Esophagus muscularis mucosa (tissue), 4 donors: ENCODE results near the gene MOSMO. TPM values are rescaled to one million over a fixed set of nuclear protein-coding genes. Genes with fewer than 3 reads are reported as not detected.
"Not testable (repeated sequence)": the region's sequence is repeated elsewhere in the genome, so short reads cannot be mapped to it uniquely, and the experiment has no call there.

Experiments used
- DNase-seq: peaks from one replicate; pipeline ENCODE4 v3.0.0-alpha.2; 2017; ENCODE audit errors: extremely low spot score
- H3K27ac ChIP-seq, 4 donors: fragments of 200-600 bp; sonication (generic); replicated peaks in 1 of 4; 1 replicate in 3 of 4; 2 replicates in 1 of 4; pipeline ENCODE4 v1.5.1; 2016 to 2019; ENCODE audit warnings: mild to moderate bottlenecking in 1 of 4
- H3K27me3 ChIP-seq, 4 donors: fragments of 200-600 bp; sonication (generic); one replicate each; pipeline versions ENCODE4 v1.5.1 to v1.6.0; 2016 to 2019
- H3K36me3 ChIP-seq, 4 donors: fragments of 200-600 bp; sonication (generic); one replicate each; pipeline ENCODE4 v1.5.1; 2016 to 2019
- H3K4me1 ChIP-seq, 4 donors: fragments of 200-600 bp; sonication (generic); one replicate each; pipeline ENCODE4 v1.5.1; 2016 to 2019
- H3K4me3 ChIP-seq, 4 donors: fragments of 200-600 bp; sonication (generic); 1 replicate in 2 of 4; 2 replicates in 2 of 4; pipeline ENCODE4 v1.5.1; 2016 to 2019; ENCODE audit warnings: mild to moderate bottlenecking in 4 of 4, moderate library complexity in 1 of 4
- H3K9me3 ChIP-seq, 4 donors: fragments of 200-600 bp; sonication (generic); 1 replicate in 3 of 4; 2 replicates in 1 of 4; pipeline ENCODE4 v1.5.1; 2016 to 2019
- CTCF ChIP-seq, 3 experiments: fragments of 200-600 bp in 2 of 3; fragments of 450-650 bp in 1 of 3; sonication (generic) in 2 of 3; IDR thresholded peaks; one replicate each; pipeline ENCODE4 v1.5.1; 2017 to 2019; ENCODE audit warnings: antibody characterized with exemption in 3 of 3, mild to moderate bottlenecking in 2 of 3, moderate library complexity in 1 of 3
- EP300 ChIP-seq: sonication (generic); formaldehyde crosslinking; IDR thresholded peaks from one replicate; pipeline ENCODE4 v1.6.1; 2017; ENCODE audit warnings: antibody characterized with exemption
- POLR2A ChIP-seq: fragments of 450-650 bp; IDR thresholded peaks from one replicate; pipeline ENCODE4 v1.6.1; 2017; ENCODE audit warnings: antibody characterized with exemption, moderate library complexity, mild to moderate bottlenecking, low read depth
- POLR2AphosphoS5 ChIP-seq, 2 donors: sonication (generic); formaldehyde crosslinking; IDR thresholded peaks; one replicate each; pipeline ENCODE4 v1.6.1; 2017; ENCODE audit warnings: antibody characterized with exemption in 2 of 2
- WGBS: methylation state at CpG from one replicate; pipeline ENCODE4 v1.1.5; 2018; 5-methylcytosine and 5-hydroxymethylcytosine counted together
- intact Hi-C: fragments of 100-400 bp; cut with DNase I; formaldehyde crosslinking; loops from one replicate; pipeline ENCODE4 v1.15.1; 2023
- total RNA-seq, 4 donors: library from RNA; depleted of rRNA; stranded (reverse); fragments of >200 nt; gene quantifications; one replicate each; pipeline versions ENCODE4 v1.1.0 to v1.2.1, GENCODE V29; 2016

Gene MOSMO
- total RNA-seq, 4 donors from 2014 or later: 15.1 to 21.6 (median 17.6) TPM

- TF ChIP-seq POLR2A: no peak
- no peak for TF ChIP-seq POLR2AphosphoS5 (IDR thresholded peaks at IDR 0.05)
- no peak for TF ChIP-seq EP300
- no peak for TF ChIP-seq CTCF (IDR thresholded peaks at IDR 0.05)
- peak overlapping the region in 1 of 4 donors; percentile 44 for H3K27ac ChIP-seq
- intact Hi-C loops: loop anchor here (2.0 kb wide), 1 partner anchor 191 kb away; no protein-coding TSS in a partner anchor
Measured at GRCh38 chr16:21997697-21998480, 10.0 kb upstream of the MOSMO start.

GRCh38 chr16:22001591-22001990 is 6.3 kb upstream of the MOSMO start:
- H3K36me3 ChIP-seq: no peaks in the 10 kb centered on the region
- H3K9me3 ChIP-seq: no peaks in the 10 kb centered on the region
- TF ChIP-seq CTCF (IDR thresholded peaks at IDR 0.05) (no peak), EP300 (no peak), POLR2A (no peak), POLR2AphosphoS5 (IDR thresholded peaks at IDR 0.05) (no peak)
- H3K4me1 ChIP-seq: peaks cover 9 to 12% (median 10%) of the 10 kb centered on the region in 4 donors
- H3K27ac ChIP-seq: no peak overlapping the region
- no peaks in the 10 kb centered on the region for H3K27me3 ChIP-seq
- DNase-seq: no peak
- intact Hi-C loops: loop anchor here (1.0 to 5.0 kb wide), 3 partner anchors 76 to 296 kb away; partner anchors contain the start of gene POLR3E
- WGBS: 84% methylated on average over 1 of the region's 1 CpG
- no peak overlapping the region for H3K4me3 ChIP-seq

More at GRCh38 chr16:21997697-21998480, 10.0 kb upstream of the MOSMO start:
- no peak overlapping the region for H3K4me3 ChIP-seq
- H3K9me3 ChIP-seq: no peaks in the 10 kb centered on the region
- peaks cover 9 to 11% (median 10%) of the 10 kb centered on the region in 4 donors for H3K4me1 ChIP-seq
- DNase-seq: no peak
- 81% methylated on average over 7 of the region's 7 CpGs for WGBS
- no peaks in the 10 kb centered on the region for H3K27me3 ChIP-seq
- no peaks in the 10 kb centered on the region for H3K36me3 ChIP-seq

- intact Hi-C loops: loop anchor here (5.0 kb wide), 2 partner anchors 95 to 295 kb away; partner anchors contain the start of gene POLR3E
- H3K4me3 ChIP-seq, DNase-seq, H3K9me3 ChIP-seq, H3K27me3 ChIP-seq, H3K36me3 ChIP-seq, H3K27ac ChIP-seq: not testable (repeated sequence)
- H3K4me1 ChIP-seq: peaks cover 13 to 17% (median 14%) of the 10 kb centered on the region in 4 donors
- 88% methylated on average over 1 of the region's 1 CpG for WGBS
Measured at GRCh38 chr16:22002047-22002446, 5.9 kb upstream of the MOSMO start.

GRCh38 chr16:22003195-22003594 is 4.7 kb upstream of the MOSMO start:
- H3K36me3 ChIP-seq: no peaks in the 10 kb centered on the region
- H3K4me3 ChIP-seq: no peak overlapping the region
- H3K27ac ChIP-seq: no peak overlapping the region
- WGBS: 82% methylated on average over 4 of the region's 4 CpGs
- H3K9me3 ChIP-seq: no peaks in the 10 kb centered on the region
- no peak for DNase-seq
- peaks cover 17 to 22% (median 17%) of the 10 kb centered on the region in 4 donors for H3K4me1 ChIP-seq
- TF ChIP-seq POLR2AphosphoS5 (IDR thresholded peaks at IDR 0.05) (no peak), POLR2A (no peak), EP300 (no peak), CTCF (IDR thresholded peaks at IDR 0.05) (no peak)
- H3K27me3 ChIP-seq: no peaks in the 10 kb centered on the region
- intact Hi-C loops: loop anchor here (5.0 kb wide), 2 partner anchors 94 to 294 kb away; partner anchors contain the start of gene POLR3E

GRCh38 chr16:22004341-22004740 is 3.6 kb upstream of the MOSMO start:
- Histone ChIP-seq H3K36me3 (no peaks in the 10 kb centered on the region), H3K9me3 (no peaks in the 10 kb centered on the region), H3K4me1 (peaks cover 24 to 34% (median 25%) of the 10 kb centered on the region in 4 donors), H3K27ac (no peak overlapping the region), H3K4me3 (no peak overlapping the region), H3K27me3 (no peaks in the 10 kb centered on the region)
- TF ChIP-seq EP300 (no peak), POLR2AphosphoS5 (IDR thresholded peaks at IDR 0.05) (no peak), CTCF (IDR thresholded peaks at IDR 0.05) (no peak), POLR2A (no peak)
- intact Hi-C loops: loop anchor here (5.0 kb wide), 2 partner anchors 93 to 293 kb away; partner anchors contain the start of gene POLR3E
- 22% methylated on average over 3 of the region's 3 CpGs for WGBS
- DNase-seq: no peak
